ENCODE measurements around the gene STK40. TPM values are rescaled to one million over a fixed set of nuclear protein-coding genes. Genes with fewer than 3 reads are reported as not detected.

Gene STK40
- total RNA-seq, 1 experiment from 2014 or later: 49.6 TPM

DNA sequence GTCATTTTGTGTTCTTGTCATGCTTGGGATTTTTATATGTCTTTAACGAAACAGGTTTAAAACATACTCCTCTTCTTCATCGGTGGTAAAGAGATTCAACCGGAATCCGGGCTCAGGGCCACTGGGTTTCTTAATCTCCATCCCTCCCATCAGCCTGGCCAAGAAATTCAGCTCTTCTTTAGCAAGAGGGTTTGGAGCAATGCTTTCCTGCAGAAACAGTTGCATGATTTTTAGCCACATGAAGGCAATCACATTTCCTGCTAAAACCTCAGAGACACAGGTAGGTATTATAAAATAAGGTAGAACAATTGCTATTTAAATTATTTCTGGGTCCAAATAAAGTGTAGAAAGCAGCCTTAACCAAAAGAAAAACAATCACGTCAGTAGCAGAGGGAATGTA is 34.7 kb upstream of the STK40 start:
- H3K27me3 ChIP-seq (ENCODE audit: control insufficient read depth, insufficient read depth, low read length): no peaks in the 10 kb centered on the region
- no TSS peak for BruUV-seq (replicated peaks)
- CTCF ChIA-PET: interaction anchor here (1.0 kb wide), 1 partner anchor 78 kb away, joined by 3 read pairs; no protein-coding TSS in a partner anchor
- H3K4me1 ChIP-seq (ENCODE audit: control insufficient read depth, insufficient read depth, low read length): peaks cover 3% of the 10 kb centered on the region
- in situ Hi-C loops (cut with HindIII; ENCODE audit: low pct_unique_long_range_greater_than_20kb, low sequenced_read_pairs) (no loop called here), intact Hi-C loops (cut with micrococcal nuclease; ENCODE audit: unreplicated experiment) (loop anchor here (2.0 to 5.0 kb wide), 2 partner anchors 33 to 78 kb away; partner anchors contain the start of gene STK40)
- no peak overlapping the region for H3K4me3 ChIP-seq (ENCODE audit: low read depth in 2 of 2, low read length in 2 of 2)
- ATAC-seq: 0 out of 2 replicates have a peak, but pooled peaks have one; percentile 4
- no peak overlapping the region for H3K27ac ChIP-seq (ENCODE audit: low read length)
- H3K9me3 ChIP-seq (ENCODE audit: control insufficient read depth, insufficient read depth, low read depth, low read length): no peaks in the 10 kb centered on the region
- DNase-seq (ENCODE audit: low read depth, low spot score): no peak
- H3K36me3 ChIP-seq (ENCODE audit: control insufficient read depth, insufficient read depth, low read length): no peaks in the 10 kb centered on the region
- POLR2A ChIA-PET: no interaction called here
- no peak for TF ChIP-seq SIN3A (IDR thresholded peaks at IDR 0.05; ENCODE audit: borderline replicate concordance, insufficient read depth, low read depth, low read length)
- TF ChIP-seq, protein P1, sequence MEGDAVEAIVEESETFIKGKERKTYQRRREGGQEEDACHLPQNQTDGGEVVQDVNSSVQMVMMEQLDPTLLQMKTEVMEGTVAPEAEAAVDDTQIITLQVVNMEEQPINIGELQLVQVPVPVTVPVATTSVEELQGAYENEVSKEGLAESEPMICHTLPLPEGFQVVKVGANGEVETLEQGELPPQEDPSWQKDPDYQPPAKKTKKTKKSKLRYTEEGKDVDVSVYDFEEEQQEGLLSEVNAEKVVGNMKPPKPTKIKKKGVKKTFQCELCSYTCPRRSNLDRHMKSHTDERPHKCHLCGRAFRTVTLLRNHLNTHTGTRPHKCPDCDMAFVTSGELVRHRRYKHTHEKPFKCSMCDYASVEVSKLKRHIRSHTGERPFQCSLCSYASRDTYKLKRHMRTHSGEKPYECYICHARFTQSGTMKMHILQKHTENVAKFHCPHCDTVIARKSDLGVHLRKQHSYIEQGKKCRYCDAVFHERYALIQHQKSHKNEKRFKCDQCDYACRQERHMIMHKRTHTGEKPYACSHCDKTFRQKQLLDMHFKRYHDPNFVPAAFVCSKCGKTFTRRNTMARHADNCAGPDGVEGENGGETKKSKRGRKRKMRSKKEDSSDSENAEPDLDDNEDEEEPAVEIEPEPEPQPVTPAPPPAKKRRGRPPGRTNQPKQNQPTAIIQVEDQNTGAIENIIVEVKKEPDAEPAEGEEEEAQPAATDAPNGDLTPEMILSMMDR (IDR thresholded peaks at IDR 0.05): no peak
- TF ChIP-seq, protein P2, sequence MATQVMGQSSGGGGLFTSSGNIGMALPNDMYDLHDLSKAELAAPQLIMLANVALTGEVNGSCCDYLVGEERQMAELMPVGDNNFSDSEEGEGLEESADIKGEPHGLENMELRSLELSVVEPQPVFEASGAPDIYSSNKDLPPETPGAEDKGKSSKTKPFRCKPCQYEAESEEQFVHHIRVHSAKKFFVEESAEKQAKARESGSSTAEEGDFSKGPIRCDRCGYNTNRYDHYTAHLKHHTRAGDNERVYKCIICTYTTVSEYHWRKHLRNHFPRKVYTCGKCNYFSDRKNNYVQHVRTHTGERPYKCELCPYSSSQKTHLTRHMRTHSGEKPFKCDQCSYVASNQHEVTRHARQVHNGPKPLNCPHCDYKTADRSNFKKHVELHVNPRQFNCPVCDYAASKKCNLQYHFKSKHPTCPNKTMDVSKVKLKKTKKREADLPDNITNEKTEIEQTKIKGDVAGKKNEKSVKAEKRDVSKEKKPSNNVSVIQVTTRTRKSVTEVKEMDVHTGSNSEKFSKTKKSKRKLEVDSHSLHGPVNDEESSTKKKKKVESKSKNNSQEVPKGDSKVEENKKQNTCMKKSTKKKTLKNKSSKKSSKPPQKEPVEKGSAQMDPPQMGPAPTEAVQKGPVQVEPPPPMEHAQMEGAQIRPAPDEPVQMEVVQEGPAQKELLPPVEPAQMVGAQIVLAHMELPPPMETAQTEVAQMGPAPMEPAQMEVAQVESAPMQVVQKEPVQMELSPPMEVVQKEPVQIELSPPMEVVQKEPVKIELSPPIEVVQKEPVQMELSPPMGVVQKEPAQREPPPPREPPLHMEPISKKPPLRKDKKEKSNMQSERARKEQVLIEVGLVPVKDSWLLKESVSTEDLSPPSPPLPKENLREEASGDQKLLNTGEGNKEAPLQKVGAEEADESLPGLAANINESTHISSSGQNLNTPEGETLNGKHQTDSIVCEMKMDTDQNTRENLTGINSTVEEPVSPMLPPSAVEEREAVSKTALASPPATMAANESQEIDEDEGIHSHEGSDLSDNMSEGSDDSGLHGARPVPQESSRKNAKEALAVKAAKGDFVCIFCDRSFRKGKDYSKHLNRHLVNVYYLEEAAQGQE (IDR thresholded peaks at IDR 0.05; ENCODE audit: insufficient read depth in 1 of 2, low read depth in 2 of 2, low read length in 1 of 2): no peak
- no peak for TF ChIP-seq POLR2AphosphoS5 (IDR thresholded peaks at IDR 0.05; ENCODE audit: low read depth, low read length)
- TF ChIP-seq TCF7L2 (IDR thresholded peaks at IDR 0.05; ENCODE audit: low read depth, low read length): no peak

- no peak for ATAC-seq
- no TSS peak for BruUV-seq (replicated peaks)
- Histone ChIP-seq H3K27ac (ENCODE audit: low read length) (no peak overlapping the region), H3K4me3 (ENCODE audit: low read depth in 2 of 2, low read length in 2 of 2) (no peak overlapping the region), H3K9me3 (ENCODE audit: control insufficient read depth, insufficient read depth, low read depth, low read length) (no peaks in the 10 kb centered on the region), H3K27me3 (ENCODE audit: control insufficient read depth, insufficient read depth, low read length) (no peaks in the 10 kb centered on the region), H3K4me1 (ENCODE audit: control insufficient read depth, insufficient read depth, low read length) (peaks cover 3% of the 10 kb centered on the region), H3K36me3 (ENCODE audit: control insufficient read depth, insufficient read depth, low read length) (no peaks in the 10 kb centered on the region)
- CTCF ChIA-PET: interaction anchor here (0.5 to 1.0 kb wide), 3 partner anchors 24 to 134 kb away, joined by 3 to 4 read pairs (median 3); no protein-coding TSS in a partner anchor
- POLR2A ChIA-PET: interaction anchor here (0.8 kb wide), 1 partner anchor 75 kb away, joined by 5 read pairs; no protein-coding TSS in a partner anchor
- no peak for DNase-seq (ENCODE audit: low read depth, low spot score)
- intact Hi-C loops (cut with micrococcal nuclease; ENCODE audit: unreplicated experiment) (no loop called here), in situ Hi-C loops (cut with HindIII; ENCODE audit: low pct_unique_long_range_greater_than_20kb, low sequenced_read_pairs) (no loop called here)
- TF ChIP-seq SIN3A (IDR thresholded peaks at IDR 0.05; ENCODE audit: borderline replicate concordance, insufficient read depth, low read depth, low read length): no peak
- TF ChIP-seq POLR2AphosphoS5 (IDR thresholded peaks at IDR 0.05; ENCODE audit: low read depth, low read length): no peak
- TF ChIP-seq, protein P1 (IDR thresholded peaks at IDR 0.05): no peak
- TF ChIP-seq, protein P2 (IDR thresholded peaks at IDR 0.05; ENCODE audit: insufficient read depth in 1 of 2, low read depth in 2 of 2, low read length in 1 of 2): no peak
- no peak for TF ChIP-seq TCF7L2 (IDR thresholded peaks at IDR 0.05; ENCODE audit: low read depth, low read length)
These were observed 33.8 kb upstream of the STK40 start for GRCh38 chr1:36419569-36419968.

All from Panc1 (cell line).